Neural crest cell (in vitro differentiated cells): ENCODE data around the gene POLR1E. TPM values are rescaled to one million over a fixed set of nuclear protein-coding genes. Genes with fewer than 3 reads are reported as not detected.

Experiments used
- DNase-seq: peaks from one replicate; pipeline ENCODE4 v3.0.0; 2021; ENCODE audit warnings: low read depth, mixed read lengths, low spot score
- H3K27ac Mint-ChIP-seq: one replicate; pipeline ENCODE4 v1.8.0; 2021; ENCODE audit warnings: mild to moderate bottlenecking, mixed read lengths; ENCODE audit not compliant: unreplicated experiment
- H3K27me3 Mint-ChIP-seq: 2 replicates; pipeline ENCODE4 v1.8.0; 2021; ENCODE audit warnings: low read depth, mild to moderate bottlenecking, mixed read lengths
- H3K36me3 Mint-ChIP-seq: 2 replicates; pipeline ENCODE4 v1.8.0; 2021; ENCODE audit warnings: low read depth, mild to moderate bottlenecking, mixed read lengths
- H3K4me1 Mint-ChIP-seq: 2 replicates; pipeline ENCODE4 v1.8.0; 2021; ENCODE audit warnings: mixed read lengths
- H3K4me3 Mint-ChIP-seq: one replicate; pipeline ENCODE4 v1.8.0; 2021; ENCODE audit warnings: mild to moderate bottlenecking, mixed read lengths
- H3K9me3 Mint-ChIP-seq: 2 replicates; pipeline ENCODE4 v1.8.0; 2021; ENCODE audit warnings: mixed read lengths
- CTCF ChIP-seq: fragments of 200-600 bp; sonication (generic); conservative IDR thresholded peaks from 2 replicates; pipeline ENCODE4 v1.5.0; 2021; ENCODE audit warnings: antibody characterized with exemption, mild to moderate bottlenecking
- total RNA-seq: library from RNA; stranded (reverse); gene quantifications from 2 replicates; pipeline ENCODE4 v1.2.1, GENCODE V29; 2021

The POLR1E gene
- total RNA-seq, 1 donor from 2014 or later: 46.4 TPM

GRCh38 chr9:37486616-37487548 lies 1.1 kb downstream of the POLR1E start:
- Mint-ChIP-seq H3K9me3 (no peaks in the 10 kb centered on the region), H3K27me3 (no peaks in the 10 kb centered on the region), H3K36me3 (peaks cover 3% of the 10 kb centered on the region), H3K27ac (peak overlapping the region; percentile 96), H3K4me1 (peaks cover 30% of the 10 kb centered on the region), H3K4me3 (peak overlapping the region; percentile 96)
- no peak for DNase-seq
- TF ChIP-seq CTCF: no peak

GRCh38 chr9:37491939-37492338 lies 6.2 kb downstream of the POLR1E start:
- peaks cover 18% of the 10 kb centered on the region for H3K36me3 Mint-ChIP-seq
- no peak overlapping the region for H3K4me3 Mint-ChIP-seq
- no peak for DNase-seq
- no peaks in the 10 kb centered on the region for H3K9me3 Mint-ChIP-seq
- no peaks in the 10 kb centered on the region for H3K27me3 Mint-ChIP-seq
- TF ChIP-seq CTCF: no peak
- H3K4me1 Mint-ChIP-seq: peaks cover 15% of the 10 kb centered on the region
- no peak overlapping the region for H3K27ac Mint-ChIP-seq

- H3K4me1 Mint-ChIP-seq: no peaks in the 10 kb centered on the region
- H3K36me3 Mint-ChIP-seq: peaks cover 25% of the 10 kb centered on the region
- DNase-seq: no peak
- no peaks in the 10 kb centered on the region for H3K9me3 Mint-ChIP-seq
- no peak for TF ChIP-seq CTCF
- H3K27ac Mint-ChIP-seq: no peak overlapping the region
- H3K27me3 Mint-ChIP-seq: no peaks in the 10 kb centered on the region
- H3K4me3 Mint-ChIP-seq: no peak overlapping the region
Measured at GRCh38 chr9:37495571-37495970, 9.8 kb downstream of the POLR1E start.

GRCh38 chr9:37496020-37496419 lies 10.3 kb downstream of the POLR1E start:
- no peak overlapping the region for H3K4me3 Mint-ChIP-seq
- TF ChIP-seq CTCF: no peak
- H3K27me3 Mint-ChIP-seq: no peaks in the 10 kb centered on the region
- no peak overlapping the region for H3K27ac Mint-ChIP-seq
- H3K4me1 Mint-ChIP-seq: no peaks in the 10 kb centered on the region
- no peaks in the 10 kb centered on the region for H3K9me3 Mint-ChIP-seq
- peaks cover 25% of the 10 kb centered on the region for H3K36me3 Mint-ChIP-seq
- DNase-seq: no peak

- Mint-ChIP-seq H3K27ac (no peak overlapping the region), H3K9me3 (no peaks in the 10 kb centered on the region), H3K4me3 (no peak overlapping the region), H3K4me1 (no peaks in the 10 kb centered on the region), H3K27me3 (no peaks in the 10 kb centered on the region), H3K36me3 (peaks cover 37% of the 10 kb centered on the region)
- no peak for DNase-seq
- no peak for TF ChIP-seq CTCF
Measured at GRCh38 chr9:37497320-37497719, 11.6 kb downstream of the POLR1E start.
